ENCODE data around the gene NKX2-1. TPM values are rescaled to one million over a fixed set of nuclear protein-coding genes. Genes with fewer than 3 reads are reported as not detected.

NKX2-1 gene
- total RNA-seq, 2 experiments from 2014 or later: not detected

Other genes starting within 250 kb of the NKX2-1 start
- 10 to 100 TPM; 30.1 to 33.1 TPM for gene MBIP, start 199.6 kb downstream of the NKX2-1 start, total RNA-seq
- gene NKX2-8, start 62.4 kb upstream of the NKX2-1 start, total RNA-seq: not detected
- not detected for gene PAX9, start 141.6 kb upstream of the NKX2-1 start, total RNA-seq